IMR-90 (cell line): Measurements from ENCODE around the gene TRIO. TPM values are rescaled to one million over a fixed set of nuclear protein-coding genes. Genes with fewer than 3 reads are reported as not detected.

Experiments
- ATAC-seq: fragments of 200-7000 bp; cut with Tn5 transposase; 2 replicates; pipeline ENCODE4 v1.9.1; 2020; ENCODE audit warnings: low read depth, mild to moderate bottlenecking, moderate library complexity
- BruUV-seq: library from RNA; stranded (reverse); fragments of 400-500 nt; replicated peaks from 2 replicates; lab custom pipeline; 2021; lab: Mats Ljungman, UMichigan
- CTCF ChIA-PET: fragments of 300-600 bp; formaldehyde crosslinking; extraction: SDS; loops from one replicate; lab custom pipeline; 2021; ENCODE audit warnings: antibody characterized with exemption; lab: Yijun Ruan, JAX
- POLR2A ChIA-PET: fragments of 300-600 bp; sonication (Branson Sonifier 250); formaldehyde crosslinking; loops from one replicate; lab custom pipeline; 2022; ENCODE audit warnings: antibody characterized with exemption; ENCODE audit not compliant: unreplicated experiment; lab: Charles Lee
- DNase-seq: peaks from one replicate; pipeline ENCODE4 v3.0.0; 2013
- H2AFZ ChIP-seq: replicated peaks from 2 replicates; pipeline ENCODE3; 2013; ENCODE audit warnings: low read length, mild to moderate bottlenecking; ENCODE audit not compliant: poor library complexity
- H2AK5ac ChIP-seq: 2 replicates; pipeline ENCODE4 v1.6.1; 2013; ENCODE audit warnings: low read depth, low read length, inconsistent platforms
- H2AK9ac ChIP-seq: replicated peaks from 2 replicates; pipeline ENCODE3; 2013; ENCODE audit warnings: mild to moderate bottlenecking, low read depth, low read length, moderate library complexity; ENCODE audit not compliant: poor library complexity
- H2BK120ac ChIP-seq: 2 replicates; pipeline ENCODE4 v1.6.1; 2013; ENCODE audit warnings: low read depth, low read length, inconsistent platforms
- H2BK15ac ChIP-seq: 3 replicates; pipeline ENCODE4 v1.6.1; 2013; ENCODE audit warnings: low read depth, low read length, inconsistent platforms
- H2BK20ac ChIP-seq: 2 replicates; pipeline ENCODE4 v1.6.1; 2013; ENCODE audit warnings: low read depth, mild to moderate bottlenecking, inconsistent platforms, low read length, moderate library complexity
- H2BK5ac ChIP-seq: 2 replicates; pipeline ENCODE4 v1.6.1; 2013; ENCODE audit warnings: mild to moderate bottlenecking, low read depth, low read length, inconsistent platforms; ENCODE audit not compliant: poor library complexity, severe bottlenecking
- H3K14ac ChIP-seq: replicated peaks from 2 replicates; pipeline ENCODE4 v1.6.1; 2013; ENCODE audit warnings: low read depth, low read length, inconsistent platforms
- H3K18ac ChIP-seq: 2 replicates; pipeline ENCODE4 v1.6.1; 2013; ENCODE audit warnings: low read depth, low read length, control low read depth
- H3K23ac ChIP-seq: 2 replicates; pipeline ENCODE4 v1.6.1; 2013; ENCODE audit warnings: low read depth, low read length, inconsistent platforms
- H3K27ac ChIP-seq: 2 replicates; pipeline ENCODE4 v1.5.1; 2013; ENCODE audit warnings: mild to moderate bottlenecking, control low read depth, low read length; ENCODE audit not compliant: insufficient read depth
- H3K27me3 ChIP-seq: 2 replicates; pipeline ENCODE4 v1.6.1; 2013; ENCODE audit warnings: low read length; ENCODE audit not compliant: control insufficient read depth, insufficient read depth
- H3K36me3 ChIP-seq: 2 replicates; pipeline ENCODE4 v1.6.1; 2013; ENCODE audit warnings: low read length, mixed read lengths; ENCODE audit not compliant: control insufficient read depth, insufficient read depth
- H3K4ac ChIP-seq: 2 replicates; pipeline ENCODE4 v1.6.1; 2013; ENCODE audit warnings: low read depth, low read length, inconsistent platforms
- H3K4me1 ChIP-seq: 2 replicates; pipeline ENCODE4 v1.6.1; 2013; ENCODE audit warnings: low read length, mixed read lengths; ENCODE audit not compliant: control insufficient read depth, insufficient read depth
- H3K4me2 ChIP-seq: 2 replicates; pipeline ENCODE4 v1.6.1; 2013; ENCODE audit warnings: low read depth, mild to moderate bottlenecking, control low read depth, low read length, moderate library complexity
- H3K4me3 ChIP-seq: 2 replicates; pipeline ENCODE4 v1.5.1; 2013; ENCODE audit warnings: low read depth, mild to moderate bottlenecking, control low read depth, low read length, moderate library complexity; ENCODE audit not compliant: insufficient read depth
- H3K56ac ChIP-seq: 2 replicates; pipeline ENCODE4 v1.6.1; 2013; ENCODE audit warnings: low read length, inconsistent platforms; ENCODE audit not compliant: insufficient read depth; ENCODE audit errors: extremely low read depth
- H3K79me1 ChIP-seq, 2 experiments: 2 replicates each; pipeline ENCODE4 v1.6.1; 2013; ENCODE audit warnings: low read length in 2 of 2, inconsistent platforms in 1 of 2, low read depth in 1 of 2
- H3K9ac ChIP-seq: 2 replicates; pipeline ENCODE4 v1.6.1; 2013; ENCODE audit warnings: low read depth, low read length, control low read depth
- H3K9me1 ChIP-seq: 2 replicates; pipeline ENCODE4 v1.6.1; 2013; ENCODE audit warnings: low read length, inconsistent platforms; ENCODE audit not compliant: insufficient read depth
- H3K9me3 ChIP-seq: 2 replicates; pipeline ENCODE4 v1.6.1; 2013; ENCODE audit warnings: low read length; ENCODE audit not compliant: control insufficient read depth, insufficient read depth
- H4K20me1 ChIP-seq: 2 replicates; pipeline ENCODE4 v1.6.1; 2013; ENCODE audit warnings: low read length, inconsistent platforms; ENCODE audit not compliant: insufficient read depth
- H4K5ac ChIP-seq: 2 replicates; pipeline ENCODE4 v1.6.1; 2013; ENCODE audit warnings: mild to moderate bottlenecking, low read depth, low read length, control low read depth
- H4K8ac ChIP-seq, 2 experiments: 2 replicates each; pipeline ENCODE4 v1.6.1; 2013; ENCODE audit warnings: low read depth in 2 of 2, low read length in 2 of 2, control low read depth in 1 of 2, inconsistent platforms in 1 of 2
- H4K91ac ChIP-seq: 2 replicates; pipeline ENCODE4 v1.6.1; 2013; ENCODE audit warnings: low read depth, low read length, inconsistent platforms; ENCODE audit not compliant: insufficient read depth
- BHLHE40 ChIP-seq: fragments of 150-350 bp; IDR thresholded peaks from 2 replicates; pipeline ENCODE4 v1.6.1; 2016; ENCODE audit warnings: mild to moderate bottlenecking, low read depth, low read length
- CEBPB ChIP-seq: IDR thresholded peaks from 2 replicates; pipeline ENCODE4 v1.6.1; 2012; ENCODE audit warnings: low read depth, low read length, improper control_type of control experiment
- CHD1 ChIP-seq: IDR thresholded peaks from 2 replicates; pipeline ENCODE4 v1.6.1; 2012; ENCODE audit warnings: low read depth, low read length, improper control_type of control experiment
- CTCF ChIP-seq: conservative IDR thresholded peaks from 2 replicates; pipeline ENCODE4 v1.5.1; 2012; ENCODE audit warnings: mild to moderate bottlenecking, low read depth, low read length, improper control_type of control experiment
- FOS ChIP-seq: fragments of 150-350 bp; IDR thresholded peaks from 2 replicates; pipeline ENCODE4 v1.6.1; 2016; ENCODE audit warnings: low read depth, low read length
- MAFK ChIP-seq: IDR thresholded peaks from 2 replicates; pipeline ENCODE4 v1.6.1; 2012; ENCODE audit warnings: low read depth, low read length, improper control_type of control experiment
- MAZ ChIP-seq: IDR thresholded peaks from 2 replicates; pipeline ENCODE4 v1.6.1; 2012; ENCODE audit warnings: low read depth, mild to moderate bottlenecking, low read length, improper control_type of control experiment, moderate library complexity, borderline replicate concordance
- MXI1 ChIP-seq: IDR thresholded peaks from 2 replicates; pipeline ENCODE4 v1.6.1; 2012; ENCODE audit warnings: low read depth, mild to moderate bottlenecking, low read length, moderate library complexity, borderline replicate concordance
- NFE2L2 ChIP-seq: fragments of 150-350 bp; IDR thresholded peaks from 2 replicates; pipeline ENCODE4 v1.6.1; 2016; ENCODE audit warnings: low read depth, mild to moderate bottlenecking, low read length
- POLR2A ChIP-seq: IDR thresholded peaks from 2 replicates; pipeline ENCODE4 v1.6.1; 2012; ENCODE audit warnings: mild to moderate bottlenecking, low read depth, low read length
- RAD21 ChIP-seq: IDR thresholded peaks from 2 replicates; pipeline ENCODE4 v1.6.1; 2012; ENCODE audit warnings: low read length, improper control_type of control experiment
- RCOR1 ChIP-seq: IDR thresholded peaks from 2 replicates; pipeline ENCODE4 v1.6.1; 2012; ENCODE audit warnings: mild to moderate bottlenecking, low read length, improper control_type of control experiment; ENCODE audit not compliant: insufficient replicate concordance
- RFX5 ChIP-seq: IDR thresholded peaks from 2 replicates; pipeline ENCODE4 v1.8.0; 2012; ENCODE audit warnings: low read depth, mild to moderate bottlenecking, low read length, moderate library complexity
- SMC3 ChIP-seq: fragments of 150-350 bp; IDR thresholded peaks from 2 replicates; pipeline ENCODE4 v1.6.1; 2016; ENCODE audit warnings: low read depth, mild to moderate bottlenecking, antibody characterized with exemption, low read length, moderate library complexity
- WGBS, 2 experiments: methylation state at CpG; one replicate each; pipeline versions ENCODE4 v1.1.5 to v1.1.7; 2013; ENCODE audit warnings: missing lambda C conversion rate in 2 of 2; ENCODE audit not compliant: insufficient read length in 1 of 2; ENCODE audit errors: extremely low coverage in 2 of 2; 5-methylcytosine and 5-hydroxymethylcytosine counted together
- dilution Hi-C: fragments of 300-500 bp; cut with HindIII; formaldehyde crosslinking; loops from one replicate; pipeline ENCODE4 v1.14.3; 2018; ENCODE audit warnings: low sequenced_read_pairs; ENCODE audit not compliant: unreplicated experiment
- in situ Hi-C: fragments of 300-500 bp; cut with MboI; formaldehyde crosslinking; loops from 3 replicates; pipeline ENCODE4 v1.14.3; 2019; ENCODE audit warnings: low sequenced_read_pairs, inconsistent platforms, mixed read lengths
- intact Hi-C: fragments of 100-400 bp; cut with micrococcal nuclease; formaldehyde crosslinking; loops from 2 replicates; pipeline ENCODE4 v1.10.0; 2022
- polyA plus RNA-seq, 3 experiments: library from polyadenylated mRNA; depleted of rRNA; stranded (reverse); fragments of >200 nt; gene quantifications; 2 replicates each; pipeline ENCODE4 v1.2.3, GENCODE V29; 2012; ENCODE audit warnings: low replicate concordance in 1 of 3
- total RNA-seq: library from RNA; depleted of rRNA; stranded (reverse); fragments of >200 nt; gene quantifications from 2 replicates; pipeline ENCODE4 v1.2.3, GENCODE V29; 2012
- TF ChIP-seq, protein P1 (sequence below): fragments of 150-350 bp; IDR thresholded peaks from 2 replicates; pipeline ENCODE4 v1.6.1; 2017; ENCODE audit warnings: mild to moderate bottlenecking, antibody characterized with exemption, low read length, low read depth
- TF ChIP-seq, protein P2 (sequence below): fragments of 150-350 bp; IDR thresholded peaks from 2 replicates; pipeline ENCODE4 v1.6.1; 2016; ENCODE audit warnings: low read depth, mild to moderate bottlenecking, low read length, moderate library complexity, borderline replicate concordance

Gene TRIO
- total and polyA plus RNA-seq, 2 of the 4 experiments (the other 2 are of a cell fraction), result 206 to 522 TPM

- no TSS peak for BruUV-seq
- no peak overlapping the region for H2BK15ac ChIP-seq
- no peak overlapping the region for H4K5ac ChIP-seq
- H3K56ac ChIP-seq, result no peak overlapping the region
- H2AK5ac ChIP-seq, result no peak overlapping the region
- no peak overlapping the region for H3K4me3 ChIP-seq
- peaks cover 64 to 90% of the 10 kb centered on the region in 2 experiments for H3K79me1 ChIP-seq
- H3K9me1 ChIP-seq, result peaks cover 40% of the 10 kb centered on the region
- DNase-seq (no peak), ATAC-seq (no peak)
- H3K27ac ChIP-seq, result no peak overlapping the region
- ChIA-PET POLR2A (no interaction called here), CTCF (no interaction called here)
- no peak overlapping the region for H4K8ac ChIP-seq
- H3K36me3 ChIP-seq, result peaks cover 68% of the 10 kb centered on the region
- H3K18ac ChIP-seq, result no peak overlapping the region
- in situ Hi-C loops, result no loop called here
- WGBS, 2 experiments, result no CpG with 5 or more reads among the region's 8 CpGs
- H3K23ac ChIP-seq, result no peak overlapping the region
- no peak overlapping the region for H3K4ac ChIP-seq
- no peak overlapping the region for H2BK120ac ChIP-seq
- no peak overlapping the region for H3K9ac ChIP-seq
- intact Hi-C loops, result no loop called here
- H3K9me3 ChIP-seq, result no peaks in the 10 kb centered on the region
- H2BK5ac ChIP-seq, result no peak overlapping the region
- H3K4me1 ChIP-seq, result peaks cover 21% of the 10 kb centered on the region
- H4K91ac ChIP-seq, result no peak overlapping the region
- no peak overlapping the region for H2AFZ ChIP-seq
- dilution Hi-C loops, result no loop called here
- no peaks in the 10 kb centered on the region for H3K27me3 ChIP-seq
- peaks cover 89% of the 10 kb centered on the region for H4K20me1 ChIP-seq
- no peak overlapping the region for H2BK20ac ChIP-seq
- H3K14ac ChIP-seq, result no peak overlapping the region
- no peak overlapping the region for H2AK9ac ChIP-seq
- H3K4me2 ChIP-seq, result no peak overlapping the region
- no peak for TF ChIP-seq CHD1
- no peak for TF ChIP-seq NFE2L2
- no peak for TF ChIP-seq BHLHE40
- TF ChIP-seq, protein P1, sequence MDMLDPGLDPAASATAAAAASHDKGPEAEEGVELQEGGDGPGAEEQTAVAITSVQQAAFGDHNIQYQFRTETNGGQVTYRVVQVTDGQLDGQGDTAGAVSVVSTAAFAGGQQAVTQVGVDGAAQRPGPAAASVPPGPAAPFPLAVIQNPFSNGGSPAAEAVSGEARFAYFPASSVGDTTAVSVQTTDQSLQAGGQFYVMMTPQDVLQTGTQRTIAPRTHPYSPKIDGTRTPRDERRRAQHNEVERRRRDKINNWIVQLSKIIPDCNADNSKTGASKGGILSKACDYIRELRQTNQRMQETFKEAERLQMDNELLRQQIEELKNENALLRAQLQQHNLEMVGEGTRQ, result no peak
- no peak for TF ChIP-seq RCOR1
- no peak for TF ChIP-seq MAFK
- no peak for TF ChIP-seq MAZ
- no peak for TF ChIP-seq CTCF
- no peak for TF ChIP-seq POLR2A
- TF ChIP-seq RAD21, result no peak
- no peak for TF ChIP-seq CEBPB
- no peak for TF ChIP-seq MXI1
- no peak for TF ChIP-seq SMC3
- no peak for TF ChIP-seq FOS
- TF ChIP-seq, protein P2, sequence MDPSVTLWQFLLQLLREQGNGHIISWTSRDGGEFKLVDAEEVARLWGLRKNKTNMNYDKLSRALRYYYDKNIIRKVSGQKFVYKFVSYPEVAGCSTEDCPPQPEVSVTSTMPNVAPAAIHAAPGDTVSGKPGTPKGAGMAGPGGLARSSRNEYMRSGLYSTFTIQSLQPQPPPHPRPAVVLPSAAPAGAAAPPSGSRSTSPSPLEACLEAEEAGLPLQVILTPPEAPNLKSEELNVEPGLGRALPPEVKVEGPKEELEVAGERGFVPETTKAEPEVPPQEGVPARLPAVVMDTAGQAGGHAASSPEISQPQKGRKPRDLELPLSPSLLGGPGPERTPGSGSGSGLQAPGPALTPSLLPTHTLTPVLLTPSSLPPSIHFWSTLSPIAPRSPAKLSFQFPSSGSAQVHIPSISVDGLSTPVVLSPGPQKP, result no peak
- TF ChIP-seq RFX5, result no peak
These were observed 166.9 kb downstream of the TRIO start for GRCh38 chr5:14309878-14310531.
